Measurements from ENCODE around the gene HLCS.

HLCS gene

DNA sequence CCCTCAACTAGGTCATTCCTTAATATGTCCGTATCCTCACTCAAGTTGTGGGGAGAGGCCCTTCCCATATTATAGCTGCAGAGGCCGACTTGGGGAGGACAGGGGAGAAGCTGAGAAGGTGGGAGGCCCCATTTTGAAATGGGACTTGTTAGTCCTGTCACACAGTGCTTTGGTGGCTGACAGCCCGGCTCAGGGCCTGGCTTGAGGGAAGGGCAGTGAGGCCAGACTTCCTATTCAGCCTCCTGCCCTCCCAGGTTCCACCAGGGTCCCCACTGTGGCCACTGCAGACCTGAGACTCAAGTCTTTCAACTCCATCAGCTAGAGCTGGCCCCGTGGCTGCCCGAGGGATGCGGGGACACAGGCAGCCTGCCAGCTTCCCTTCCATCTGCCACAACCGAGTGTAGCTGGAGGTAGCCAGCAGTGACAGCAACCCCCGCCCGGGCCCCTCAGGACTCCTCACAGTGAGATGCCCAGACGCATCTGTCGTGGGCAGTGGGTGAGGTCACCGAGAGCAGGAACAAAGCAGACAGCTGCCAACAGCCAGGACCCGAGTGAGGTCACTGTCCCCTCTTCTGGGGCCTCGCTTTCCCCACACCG lies 230.6 kb downstream of the HLCS start:
- H3K4me2 ChIP-seq (ENCODE audit: low read length), result no peak overlapping the region
- no peaks in the 10 kb centered on the region for H3K36me3 ChIP-seq (replicated peaks; ENCODE audit: low read depth, low read length)
- no peak overlapping the region for H3K9ac ChIP-seq (ENCODE audit: low read length)
- no peak overlapping the region for H3K27ac ChIP-seq (ENCODE audit: low read length)
- no peak for TF ChIP-seq CTCF (IDR thresholded peaks at IDR 0.05; ENCODE audit: low read depth, low read length)
- no peak for TF ChIP-seq EZH2phosphoT487 (IDR thresholded peaks at IDR 0.05; ENCODE audit: low read depth)
- no peak overlapping the region for H3K4me3 ChIP-seq (ENCODE audit: low read length)
- no peaks in the 10 kb centered on the region for H4K20me1 ChIP-seq (ENCODE audit: insufficient read depth, low read length)
- no peak overlapping the region for H2AFZ ChIP-seq (ENCODE audit: low read depth, low read length)
- H3K27me3 ChIP-seq (ENCODE audit: low read depth, low read length), result no peaks in the 10 kb centered on the region
- H3K9me3 ChIP-seq (ENCODE audit: insufficient read depth, low read length), result no peaks in the 10 kb centered on the region
- no peaks in the 10 kb centered on the region for H3K4me1 ChIP-seq (ENCODE audit: low read length)
- no peaks in the 10 kb centered on the region for H3K79me2 ChIP-seq (ENCODE audit: low read length)

DNA sequence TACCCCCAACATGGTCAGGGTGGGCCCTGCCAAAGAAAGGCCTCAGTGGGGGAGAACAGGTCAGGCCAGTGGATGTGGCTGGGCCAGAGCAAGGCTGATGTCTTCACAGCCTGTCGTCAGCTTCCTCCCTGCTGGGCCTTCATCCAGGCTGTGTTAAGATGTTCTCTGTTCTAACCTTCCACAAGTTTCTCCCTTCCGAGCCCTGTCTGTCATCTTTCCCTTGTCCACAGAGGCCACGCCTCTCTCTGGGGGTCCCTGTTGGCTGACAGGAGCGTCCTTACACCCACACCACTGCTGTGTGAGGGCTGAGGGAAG lies 231.3 kb downstream of the HLCS start:
- TF ChIP-seq CTCF (IDR thresholded peaks at IDR 0.05; ENCODE audit: low read depth, low read length) (no peak), EZH2phosphoT487 (IDR thresholded peaks at IDR 0.05; ENCODE audit: low read depth) (no peak)

GRCh38 chr21:36734367-36735200 lies 231.9 kb downstream of the HLCS start:
- Histone ChIP-seq H3K4me2 (ENCODE audit: low read length) (no peak overlapping the region), H3K9ac (ENCODE audit: low read length) (no peak overlapping the region), H3K9me3 (ENCODE audit: insufficient read depth, low read length) (no peaks in the 10 kb centered on the region), H3K36me3 (replicated peaks; ENCODE audit: low read depth, low read length) (no peaks in the 10 kb centered on the region), H4K20me1 (ENCODE audit: insufficient read depth, low read length) (no peaks in the 10 kb centered on the region), H3K27me3 (ENCODE audit: low read depth, low read length) (no peaks in the 10 kb centered on the region), H3K79me2 (ENCODE audit: low read length) (no peaks in the 10 kb centered on the region), H3K4me1 (ENCODE audit: low read length) (no peaks in the 10 kb centered on the region), H3K27ac (ENCODE audit: low read length) (no peak overlapping the region), H2AFZ (ENCODE audit: low read depth, low read length) (no peak overlapping the region), H3K4me3 (ENCODE audit: low read length) (no peak overlapping the region)
- TF ChIP-seq CTCF (IDR thresholded peaks at IDR 0.05; ENCODE audit: low read depth, low read length) (no peak), EZH2phosphoT487 (IDR thresholded peaks at IDR 0.05; ENCODE audit: low read depth) (no peak)

More for the DNA sequence above, 231.3 kb downstream of the HLCS start:
- Histone ChIP-seq H4K20me1 (ENCODE audit: insufficient read depth, low read length) (no peaks in the 10 kb centered on the region), H3K27me3 (ENCODE audit: low read depth, low read length) (no peaks in the 10 kb centered on the region), H3K27ac (ENCODE audit: low read length) (no peak overlapping the region), H3K4me3 (ENCODE audit: low read length) (no peak overlapping the region), H2AFZ (ENCODE audit: low read depth, low read length) (no peak overlapping the region), H3K4me1 (ENCODE audit: low read length) (no peaks in the 10 kb centered on the region), H3K4me2 (ENCODE audit: low read length) (no peak overlapping the region), H3K9ac (ENCODE audit: low read length) (no peak overlapping the region), H3K36me3 (replicated peaks; ENCODE audit: low read depth, low read length) (no peaks in the 10 kb centered on the region), H3K79me2 (ENCODE audit: low read length) (no peaks in the 10 kb centered on the region), H3K9me3 (ENCODE audit: insufficient read depth, low read length) (no peaks in the 10 kb centered on the region)

- Histone ChIP-seq H3K27ac (ENCODE audit: low read length) (no peak overlapping the region), H3K27me3 (ENCODE audit: low read depth, low read length) (no peaks in the 10 kb centered on the region), H3K9ac (ENCODE audit: low read length) (no peak overlapping the region), H4K20me1 (ENCODE audit: insufficient read depth, low read length) (no peaks in the 10 kb centered on the region), H3K4me3 (ENCODE audit: low read length) (no peak overlapping the region), H3K79me2 (ENCODE audit: low read length) (no peaks in the 10 kb centered on the region), H3K4me1 (ENCODE audit: low read length) (no peaks in the 10 kb centered on the region), H2AFZ (ENCODE audit: low read depth, low read length) (no peak overlapping the region), H3K4me2 (ENCODE audit: low read length) (no peak overlapping the region), H3K36me3 (replicated peaks; ENCODE audit: low read depth, low read length) (no peaks in the 10 kb centered on the region), H3K9me3 (ENCODE audit: insufficient read depth, low read length) (no peaks in the 10 kb centered on the region)
- no peak for TF ChIP-seq CTCF (IDR thresholded peaks at IDR 0.05; ENCODE audit: low read depth, low read length)
- no peak for TF ChIP-seq EZH2phosphoT487 (IDR thresholded peaks at IDR 0.05; ENCODE audit: low read depth)
Observed at GRCh38 chr21:36733857-36734256, 232.6 kb downstream of the HLCS start.

Data from OCI-LY3 (cell line).